Urothelium cell line (cell line): Measurements from ENCODE around the gene DAB2IP.
"Not testable (repeated sequence)": the region's sequence is repeated elsewhere in the genome, so short reads cannot be mapped to it uniquely, and the experiment has no call there.

Experiments used
- DNase-seq: peaks from one replicate; pipeline ENCODE4 v3.0.0; 2011; ENCODE audit warnings: low spot score, mixed read lengths
- FAIRE-seq: peaks from 2 replicates; lab custom pipeline; 2011; peaks lifted over from hg19 to GRCh38; lab: Jason Lieb, UNC

Gene DAB2IP

GRCh38 chr9:121741228-121741918 lies 89.9 kb downstream of the DAB2IP start:
- DNase-seq = no peak
- no peak for FAIRE-seq

DNA sequence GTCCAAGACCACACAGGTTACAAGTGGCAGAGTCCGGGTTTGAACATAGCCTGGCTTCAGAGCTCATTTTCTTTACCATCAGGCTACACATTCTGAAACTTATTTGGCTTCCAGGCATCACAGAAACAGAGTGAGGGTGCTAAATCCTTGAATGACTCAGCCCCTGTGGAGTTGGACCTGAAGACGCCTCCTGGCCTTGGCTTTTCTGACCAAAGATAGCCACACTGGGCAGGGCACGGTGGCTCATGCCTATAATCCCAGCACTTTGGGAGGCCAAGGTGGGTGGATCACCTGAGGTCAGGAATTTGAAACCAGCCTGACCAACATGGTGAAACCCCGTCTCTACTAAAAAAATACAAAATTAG lies 90.5 kb downstream of the DAB2IP start:
- FAIRE-seq, DNase-seq: not testable (repeated sequence)

GRCh38 chr9:121742923-121743322 lies 91.5 kb downstream of the DAB2IP start:
- DNase-seq (no peak), FAIRE-seq (no peak)

DNA sequence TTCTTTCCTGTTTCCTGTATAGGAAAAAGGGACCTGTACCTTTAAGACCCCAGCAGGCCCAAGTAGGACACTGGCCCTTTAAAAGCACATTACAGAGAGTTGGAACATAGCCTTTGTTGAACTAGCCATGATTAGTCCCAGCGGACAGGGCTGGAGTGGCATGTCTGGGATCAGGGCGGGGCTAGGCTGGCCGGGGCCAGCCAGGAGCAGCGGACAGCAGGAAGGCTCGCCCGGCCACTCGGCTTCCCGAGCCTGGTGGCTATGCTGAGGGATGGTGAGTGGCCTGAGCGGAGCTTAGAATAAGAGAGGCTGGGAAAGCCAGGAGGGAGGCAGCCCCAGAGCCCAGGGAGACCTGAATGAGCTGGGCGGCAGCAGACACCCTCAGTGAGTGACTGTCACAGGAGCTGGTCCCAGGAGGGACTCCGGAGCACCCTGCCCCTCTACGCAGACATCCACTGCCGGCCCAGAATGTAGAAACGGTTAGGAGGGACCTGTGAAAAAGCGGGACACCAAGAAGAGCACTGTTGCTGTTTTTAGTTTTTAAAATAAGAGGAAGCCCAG lies 92.1 kb downstream of the DAB2IP start:
- DNase-seq (peak; percentile 80), FAIRE-seq (no peak)

GRCh38 chr9:121744002-121744686 lies 92.7 kb downstream of the DAB2IP start:
- FAIRE-seq (no peak), DNase-seq (peak; percentile 31)

- FAIRE-seq = no peak
- DNase-seq = no peak
These were observed 93.4 kb downstream of the DAB2IP start for GRCh38 chr9:121744687-121745395.

- DNase-seq (no peak), FAIRE-seq (no peak)
These were observed 93.9 kb downstream of the DAB2IP start for GRCh38 chr9:121745396-121745695.

DNA sequence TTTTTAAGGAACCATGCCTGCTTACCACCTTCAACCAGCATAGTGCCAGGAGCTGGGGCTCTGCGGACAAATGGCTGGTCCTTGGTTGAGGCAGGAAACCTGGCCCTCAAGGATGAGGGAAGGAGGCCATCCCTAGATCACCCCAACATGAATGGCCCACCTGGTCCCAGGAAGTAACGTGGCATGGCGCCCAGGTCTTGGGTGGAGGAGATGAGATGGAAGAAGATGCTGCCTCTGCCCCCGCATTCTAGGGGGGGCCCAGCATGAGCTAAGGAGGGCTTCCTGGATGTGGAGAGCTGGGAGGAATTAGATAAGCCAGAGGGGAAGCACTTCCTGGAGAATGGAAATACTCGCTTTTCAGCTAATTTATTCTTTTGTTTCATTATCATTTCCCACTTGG lies 95.0 kb downstream of the DAB2IP start:
- DNase-seq = no peak
- FAIRE-seq = no peak

- FAIRE-seq (no peak), DNase-seq (no peak)
These were observed 95.4 kb downstream of the DAB2IP start for GRCh38 chr9:121746866-121747265.

DNA sequence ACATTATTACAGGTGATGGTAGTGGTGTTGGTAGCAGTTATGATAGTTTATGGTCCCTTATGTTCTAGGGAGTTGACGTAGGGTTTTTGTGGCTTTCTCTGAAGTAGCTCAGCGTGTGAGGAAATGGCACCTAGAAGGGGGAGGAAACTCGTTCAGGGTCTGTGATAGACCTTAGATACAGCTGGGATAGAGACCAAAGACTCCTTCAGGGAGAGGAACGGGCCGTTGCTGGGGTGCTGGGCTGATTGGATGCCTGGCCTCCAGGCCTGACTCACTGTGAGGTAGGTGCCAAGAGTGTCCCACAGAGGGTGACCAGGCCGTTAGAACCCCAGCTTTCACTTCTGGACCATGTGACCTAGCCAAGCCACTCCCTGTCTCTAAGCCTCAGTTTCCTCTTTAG lies 96.6 kb downstream of the DAB2IP start:
- DNase-seq = no peak
- FAIRE-seq = no peak

DNA sequence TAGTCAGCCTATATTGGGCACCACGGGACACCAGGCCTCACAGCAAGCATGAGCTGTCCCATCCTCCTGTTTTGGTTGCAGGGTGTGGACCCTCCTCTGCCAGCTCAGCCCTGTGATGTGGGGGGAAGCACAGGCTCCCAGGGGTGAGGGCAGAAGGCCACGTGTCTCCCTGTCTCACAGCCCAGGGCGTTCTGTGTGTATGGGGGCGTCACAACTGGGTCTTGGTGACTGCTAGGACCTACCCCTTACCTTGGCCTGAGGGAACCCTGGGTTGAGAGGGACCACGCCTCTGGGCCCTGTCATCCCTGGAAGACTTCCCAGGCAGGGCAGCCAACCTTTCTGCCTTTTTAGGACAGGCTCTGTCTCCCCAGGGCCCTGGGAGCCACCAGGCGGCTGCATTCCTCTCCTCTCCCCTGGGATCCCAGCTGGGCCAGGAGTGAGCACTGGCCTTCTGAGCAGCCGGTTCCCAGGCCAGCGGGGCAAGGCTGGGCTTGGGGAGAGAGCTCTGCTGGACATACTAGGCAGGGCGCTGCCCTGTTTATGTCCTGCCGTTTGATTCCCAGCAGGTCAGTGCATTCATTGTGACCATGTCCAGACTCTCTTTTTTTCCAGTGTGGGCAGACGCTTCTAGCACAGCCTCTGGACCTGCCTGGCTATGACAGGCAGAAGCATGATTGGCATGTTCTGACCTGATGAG lies 97.4 kb downstream of the DAB2IP start:
- no peak for FAIRE-seq

DNA sequence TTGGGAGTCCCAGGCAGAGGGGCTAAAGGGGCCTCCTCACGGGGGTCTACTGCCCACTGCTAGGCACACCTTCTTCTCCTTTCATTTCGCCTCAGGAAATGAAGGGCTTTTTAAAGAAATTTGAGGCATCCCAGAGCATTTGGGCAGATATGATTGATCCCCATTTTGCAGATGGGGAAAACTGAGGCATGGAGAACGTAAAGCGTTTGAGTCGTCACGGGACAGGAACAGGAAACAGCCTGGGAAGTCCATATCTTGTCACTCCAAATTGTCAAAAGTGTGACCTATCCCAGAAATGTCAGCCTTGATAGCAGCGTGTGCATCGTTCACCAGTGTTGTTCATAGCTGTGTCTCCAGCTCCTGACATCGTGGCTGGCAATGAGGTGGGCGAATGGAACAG lies 98.2 kb downstream of the DAB2IP start:
- DNase-seq (no peak), FAIRE-seq (no peak)

More for the DNA sequence above, 97.4 kb downstream of the DAB2IP start:
- DNase-seq = no peak

- DNase-seq = no peak
- FAIRE-seq = no peak
These were observed 98.9 kb downstream of the DAB2IP start for GRCh38 chr9:121750259-121750714.

DNA sequence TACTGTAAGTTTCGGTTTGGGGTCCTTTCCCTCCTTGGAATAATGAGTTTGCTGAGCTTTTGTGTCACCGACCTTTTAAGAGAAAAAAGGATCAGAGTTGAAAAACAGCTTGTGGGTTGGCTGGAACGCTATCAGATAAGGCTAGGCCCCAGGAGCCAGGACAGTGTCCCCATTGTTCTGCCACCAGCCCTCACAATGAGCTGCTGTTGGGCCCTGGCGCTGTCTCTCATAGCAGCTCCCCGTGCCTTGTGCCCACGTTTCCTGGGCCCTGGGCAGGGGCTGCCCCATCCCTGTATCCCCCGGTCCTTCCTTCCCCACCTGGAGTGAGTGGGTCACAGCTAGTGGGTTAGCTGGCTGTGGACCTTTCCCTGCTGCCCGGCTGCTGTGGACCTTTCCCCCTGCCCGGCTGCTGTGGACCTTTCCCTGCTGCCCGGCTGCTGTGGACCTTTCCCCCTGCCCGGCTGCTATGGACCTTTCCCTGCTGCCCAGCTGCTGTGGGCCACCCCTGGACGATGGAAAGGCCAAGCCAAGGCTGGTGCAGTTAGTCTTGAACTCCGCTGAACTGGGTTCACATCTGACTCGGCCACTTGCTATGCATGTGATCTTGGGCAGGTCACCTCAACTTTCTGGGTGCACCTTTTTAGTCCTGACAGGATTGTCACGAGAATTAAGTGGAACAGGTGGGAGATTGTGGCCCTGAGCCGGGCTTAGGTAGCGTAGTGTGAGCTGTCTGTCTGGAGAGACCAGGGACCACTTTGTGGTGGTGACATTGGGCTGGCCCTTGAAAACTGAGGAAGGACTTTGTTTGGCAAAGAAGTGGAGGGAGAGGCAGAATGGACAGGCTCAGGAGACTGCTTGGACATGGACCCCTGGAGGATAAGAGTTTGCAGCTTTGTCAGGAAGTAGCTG lies 99.5 kb downstream of the DAB2IP start:
- peak; percentile 57 for DNase-seq
- FAIRE-seq = no peak

GRCh38 chr9:121751686-121752445 lies 100.4 kb downstream of the DAB2IP start:
- DNase-seq (no peak), FAIRE-seq (no peak)

DNA sequence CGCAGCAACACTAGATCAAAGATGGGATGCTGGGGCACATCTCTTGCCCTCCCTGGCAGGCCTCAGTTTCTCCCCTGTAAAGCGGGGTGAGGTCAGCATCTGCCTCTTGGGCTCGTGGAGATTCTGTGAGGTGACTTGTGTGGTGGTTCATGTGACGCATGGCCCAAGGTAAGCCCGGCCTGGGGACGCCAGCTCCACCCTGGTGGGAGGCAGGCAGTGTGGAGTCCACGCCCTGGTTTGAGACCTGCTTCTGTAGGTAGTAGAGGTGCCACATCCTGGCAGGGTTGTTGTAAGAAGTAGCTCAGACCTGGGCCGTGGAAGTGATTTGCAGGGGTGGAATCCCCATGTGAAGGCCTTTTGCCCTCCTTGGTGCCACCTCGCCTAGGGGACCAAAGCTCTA lies 101.5 kb downstream of the DAB2IP start:
- no peak for FAIRE-seq
- no peak for DNase-seq

DNA sequence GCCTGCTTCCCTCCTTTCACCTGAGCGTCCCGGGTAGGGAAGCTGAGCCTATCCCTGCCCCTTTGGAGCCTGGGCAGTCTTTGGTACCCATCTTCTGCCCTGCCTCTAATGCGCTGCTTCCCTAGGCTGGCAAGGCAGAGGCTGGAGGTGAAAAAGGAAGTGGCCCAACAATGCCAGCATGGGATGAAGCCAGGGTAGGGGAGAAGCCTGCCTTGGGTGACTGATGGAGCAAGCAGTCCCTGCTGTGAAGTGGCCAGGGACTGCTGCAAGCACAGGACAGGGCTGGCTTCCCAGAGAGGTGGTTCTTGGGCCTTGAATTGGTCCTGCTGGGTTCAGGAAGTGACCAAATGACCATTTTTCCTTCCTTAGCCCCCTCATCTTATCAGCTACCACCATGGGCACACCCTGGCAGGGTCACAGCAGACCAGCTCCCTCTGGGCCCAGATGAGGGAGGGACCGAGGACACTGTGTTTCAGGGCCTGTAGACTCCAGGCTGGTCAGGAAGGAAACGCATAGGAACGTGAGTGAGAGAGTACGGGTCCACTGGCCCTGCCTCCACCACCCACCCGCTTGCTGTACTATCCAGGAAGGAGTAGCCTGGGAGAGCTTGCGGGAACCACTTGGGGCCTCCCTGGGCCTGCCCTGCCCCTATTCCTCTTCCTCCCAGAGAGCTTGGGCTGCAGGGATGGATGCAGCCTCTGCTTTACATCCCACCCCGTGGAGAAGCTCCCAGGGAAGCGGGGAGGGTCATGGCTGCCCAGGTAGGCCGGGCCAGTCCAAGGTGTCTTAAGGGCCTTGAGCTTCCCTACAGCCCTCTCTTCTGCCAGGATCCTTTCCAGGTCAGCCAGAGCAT lies 102.6 kb downstream of the DAB2IP start:
- no peak for DNase-seq
- no peak for FAIRE-seq

- DNase-seq = no peak
- no peak for FAIRE-seq
These were observed 103.4 kb downstream of the DAB2IP start for GRCh38 chr9:121754655-121755436.
